HepG2 (cell line): ENCODE measurements around the gene RPS6KC1. TPM values are rescaled to one million over a fixed set of nuclear protein-coding genes. Genes with fewer than 3 reads are reported as not detected.

Experiments
- ATAC-seq: fragments of 200-7000 bp; cut with Tn5 transposase; 3 replicates; pipeline ENCODE4 v1.9.1; 2020; ENCODE audit warnings: mild to moderate bottlenecking, moderate library complexity
- BruUV-seq: library from RNA; stranded (reverse); fragments of 400-500 nt; replicated peaks from 2 replicates; lab custom pipeline; 2021; lab: Mats Ljungman, UMichigan
- CTCF ChIA-PET: fragments of 300-600 bp; formaldehyde crosslinking; extraction: SDS; loops from one replicate; lab custom pipeline; 2021; ENCODE audit warnings: low total read pairs, inconsistent platforms, low intra/inter-chr PET ratio; lab: Yijun Ruan, JAX
- POLR2A ChIA-PET: fragments of 350-600 bp; sonication (Branson Sonifier 250); formaldehyde crosslinking; loops from one replicate; lab custom pipeline; 2020; ENCODE audit warnings: antibody characterized with exemption, inconsistent platforms; lab: Yijun Ruan, JAX
- DNase-seq: peaks from one replicate; pipeline ENCODE4 v3.0.0-alpha.2; 2015; ENCODE audit warnings: low spot score
- FAIRE-seq: peaks from 3 replicates; lab custom pipeline; 2011; peaks lifted over from hg19 to GRCh38; lab: Jason Lieb, UNC
- H2AFZ ChIP-seq: one replicate; pipeline ENCODE4 v1.6.1; 2011; ENCODE audit warnings: low read length, inconsistent platforms
- H3K27ac ChIP-seq: fragments of 300-600 bp; 3 replicates; pipeline ENCODE4 v1.8.0; 2011; ENCODE audit warnings: mixed run types, mild to moderate bottlenecking, mixed read lengths, low read length, inconsistent platforms; ENCODE audit not compliant: insufficient read depth; ENCODE audit errors: extremely low read length
- H3K27me3 ChIP-seq, 2 experiments: fragments of 200-600 bp in 1 of 2; 2 replicates in 1 of 2; 3 replicates in 1 of 2; pipeline versions ENCODE4 v1.6.0 to v1.8.0; 2011; ENCODE audit warnings: low read length in 2 of 2, mild to moderate bottlenecking in 2 of 2, moderate library complexity in 2 of 2, inconsistent platforms in 1 of 2; ENCODE audit not compliant: insufficient read depth in 2 of 2, control insufficient read depth in 1 of 2
- H3K36me3 ChIP-seq, 2 experiments: fragments of 200-600 bp in 1 of 2; replicated peaks in 1 of 2; 2 replicates in 1 of 2; 3 replicates in 1 of 2; pipeline versions ENCODE4 v1.5.1 to v1.8.0; 2011; ENCODE audit warnings: low read length in 2 of 2, inconsistent platforms in 1 of 2; ENCODE audit not compliant: insufficient read depth in 2 of 2, control insufficient read depth in 1 of 2
- H3K4me1 ChIP-seq: 2 replicates; pipeline ENCODE4 v1.5.1; 2012; ENCODE audit warnings: low read length, inconsistent platforms; ENCODE audit not compliant: insufficient read depth
- H3K4me2 ChIP-seq: 2 replicates; pipeline ENCODE4 v1.6.0; 2011; ENCODE audit warnings: low read depth, low read length, inconsistent platforms
- H3K4me3 ChIP-seq, 3 experiments: fragments of 200-600 bp in 1 of 3; sonication (generic), shearing (Covaris generic) in 1 of 3; replicated peaks in 1 of 3; 2 replicates each; pipeline ENCODE4 v1.5.1; 2011 to 2016; ENCODE audit warnings: low read length in 3 of 3, inconsistent platforms in 2 of 3, low read depth in 2 of 3, mild to moderate bottlenecking in 2 of 3, control low read depth in 1 of 3, mixed read lengths in 1 of 3; ENCODE audit not compliant: insufficient read depth in 1 of 3
- H3K79me2 ChIP-seq: one replicate; pipeline ENCODE4 v1.6.1; 2011; ENCODE audit warnings: low read length, inconsistent platforms; ENCODE audit not compliant: insufficient read depth
- H3K9ac ChIP-seq: 2 replicates; pipeline ENCODE4 v1.6.0; 2011; ENCODE audit warnings: mild to moderate bottlenecking, low read depth, low read length, inconsistent platforms; ENCODE audit not compliant: insufficient read depth
- H3K9me3 ChIP-seq: 2 replicates; pipeline ENCODE4 v1.5.1; 2012; ENCODE audit warnings: mild to moderate bottlenecking, low read length
- H4K20me1 ChIP-seq: 2 replicates; pipeline ENCODE4 v1.6.0; 2011; ENCODE audit warnings: inconsistent platforms, mild to moderate bottlenecking, low read length, moderate library complexity; ENCODE audit not compliant: insufficient read depth
- AKNA ChIP-seq: sonication (generic); formaldehyde crosslinking; IDR thresholded peaks from 2 replicates; pipeline ENCODE4 v1.4.0; 2020; ENCODE audit warnings: missing genetic modification reagents, borderline replicate concordance
- ASH2L ChIP-seq: fragments of 300-600, 200-600 bp; sonication (generic); IDR thresholded peaks from 2 replicates; pipeline ENCODE4 v1.7.0; 2017; ENCODE audit warnings: low read depth, mild to moderate bottlenecking, moderate library complexity, mixed read lengths, low read length; ENCODE audit not compliant: insufficient read length
- FOXK2 ChIP-seq: fragments of 450-650 bp; IDR thresholded peaks from 2 replicates; pipeline ENCODE4 v1.6.1; 2016
- HNF1B ChIP-seq: sonication (generic); formaldehyde crosslinking; IDR thresholded peaks from 2 replicates; pipeline ENCODE4 v1.5.1; 2020; ENCODE audit warnings: mild to moderate bottlenecking, moderate library complexity, missing genetic modification reagents
- HNRNPH1 ChIP-seq: fragments of 200-400 bp; formaldehyde crosslinking; optimal IDR thresholded peaks from 2 replicates; pipeline ENCODE3; 2017; ENCODE audit warnings: mild to moderate bottlenecking, low read depth, low read length
- MAZ ChIP-seq, 2 experiments: sonication (generic) in 1 of 2; formaldehyde crosslinking in 1 of 2; IDR thresholded peaks; 2 replicates each; pipeline versions ENCODE4 v1.5.0 to v1.6.1; 2012 to 2020; ENCODE audit warnings: low read depth in 2 of 2, mild to moderate bottlenecking in 2 of 2, borderline replicate concordance in 1 of 2, improper control_type of control experiment in 1 of 2, low read length in 1 of 2, missing genetic modification reagents in 1 of 2, moderate library complexity in 1 of 2
- PRDM15 ChIP-seq: sonication (generic); formaldehyde crosslinking; IDR thresholded peaks from 2 replicates; pipeline ENCODE4 v1.4.0; 2020; ENCODE audit warnings: missing genetic modification reagents
- ZBTB1 ChIP-seq: sonication (generic); formaldehyde crosslinking; IDR thresholded peaks from 2 replicates; pipeline ENCODE4 v1.4.0; 2020; ENCODE audit warnings: missing genetic modification reagents, borderline replicate concordance
- ZBTB25 ChIP-seq: IDR thresholded peaks from 2 replicates; pipeline ENCODE4 v1.6.1; 2018; ENCODE audit warnings: missing genetic modification reagents
- ZBTB8A ChIP-seq: sonication (generic); formaldehyde crosslinking; IDR thresholded peaks from 2 replicates; pipeline ENCODE4 v1.4.0; 2020; ENCODE audit warnings: mild to moderate bottlenecking, low read depth, missing genetic modification reagents, borderline replicate concordance
- ZEB1 ChIP-seq: IDR thresholded peaks from 2 replicates; pipeline ENCODE4 v1.6.1; 2012; ENCODE audit warnings: mild to moderate bottlenecking, low read depth, inconsistent platforms; ENCODE audit not compliant: insufficient replicate concordance
- ZNF143 ChIP-seq: sonication (generic); formaldehyde crosslinking; IDR thresholded peaks from 2 replicates; pipeline ENCODE4 v1.4.0; 2020; ENCODE audit warnings: missing genetic modification reagents
- ZNF883 ChIP-seq: sonication (generic); formaldehyde crosslinking; IDR thresholded peaks from 2 replicates; pipeline ENCODE4 v1.5.1; 2020; ENCODE audit warnings: mild to moderate bottlenecking, missing genetic modification reagents; ENCODE audit errors: not compliant biosample characterization
- in situ Hi-C: cut with HindIII; loops from 2 replicates; pipeline ENCODE4 v1.10.0; 2017; ENCODE audit warnings: low pct_unique_long_range_greater_than_20kb; ENCODE audit not compliant: extremely low pct_ligation_motif_present
- intact Hi-C: fragments of 100-400 bp; cut with micrococcal nuclease; formaldehyde crosslinking; loops from one replicate; pipeline ENCODE4 v1.10.0; 2022; ENCODE audit not compliant: unreplicated experiment
- polyA plus RNA-seq, 8 experiments: library from polyadenylated mRNA; depleted of rRNA in 3 of 8; stranded (reverse) in 7 of 8; unstranded in 1 of 8; fragments of >200 nt; fragmentation: Illumina TruSeq in 4 of 8; extraction: Trizol in 4 of 8; gene quantifications; 2 replicates each; pipeline versions ENCODE4 v1.2.1 to v1.2.3, GENCODE V29; 2011 to 2016; ENCODE audit warnings: low read depth in 4 of 8, missing spikeins in 1 of 8, mixed read lengths in 1 of 8; ENCODE audit not compliant: insufficient read depth in 1 of 8
- total RNA-seq, 5 experiments: library from RNA; depleted of rRNA; stranded (reverse); fragments of >200 nt; fragmentation: Illumina TruSeq; extraction: Trizol; gene quantifications; 2 replicates each; pipeline ENCODE4 v1.2.3, GENCODE V29; 2016; ENCODE audit warnings: low read depth in 1 of 5

RPS6KC1 gene
- total and polyA plus RNA-seq, 2 of the 13 experiments (the other 11 are each of a cell fraction or from before 2014, with no cell fraction given), result 11.0 to 25.2 TPM

DNA sequence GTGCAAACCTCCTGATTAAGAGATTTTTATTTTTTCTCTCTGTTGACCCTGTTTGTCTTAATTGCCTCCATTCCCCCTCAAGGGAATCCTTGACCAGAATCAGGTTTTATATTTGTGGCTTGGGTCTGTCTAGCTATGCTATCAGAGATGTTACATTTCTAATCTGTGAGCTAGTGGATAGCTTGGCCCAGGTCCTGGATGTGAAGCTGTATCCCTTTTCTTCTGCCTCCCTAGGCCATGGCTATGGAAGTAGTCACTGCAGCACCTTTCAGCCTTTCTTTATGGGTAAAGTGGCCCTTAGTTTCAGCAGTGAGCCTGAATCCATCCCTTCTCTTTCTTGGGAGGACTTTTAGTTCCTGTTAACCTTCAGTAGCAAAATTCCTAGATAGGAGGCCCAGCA lies 18.4 kb upstream of the RPS6KC1 start:
- H3K9ac ChIP-seq, result no peak overlapping the region
- no TSS peak for BruUV-seq
- H3K9me3 ChIP-seq, result no peaks in the 10 kb centered on the region
- H3K4me3 ChIP-seq, result no peak overlapping the region
- H2AFZ ChIP-seq, result no peak overlapping the region
- H3K79me2 ChIP-seq, result no peaks in the 10 kb centered on the region
- intact Hi-C loops, result no loop called here
- H3K27ac ChIP-seq, result no peak overlapping the region
- H3K36me3 ChIP-seq, result no peaks in the 10 kb centered on the region
- in situ Hi-C loops, result no loop called here
- H4K20me1 ChIP-seq, result no peaks in the 10 kb centered on the region
- no peak overlapping the region for H3K4me2 ChIP-seq
- FAIRE-seq (no peak), DNase-seq (no peak), ATAC-seq (no peak)
- ChIA-PET POLR2A (no interaction called here), CTCF (no interaction called here)
- H3K4me1 ChIP-seq, result peaks cover 8% of the 10 kb centered on the region
- peaks cover 0 to 6% of the 10 kb centered on the region in 2 experiments; a peak in 3 of 5 replicates for H3K27me3 ChIP-seq
- no peak for TF ChIP-seq HNF1B
- no peak for TF ChIP-seq ZEB1
- TF ChIP-seq ZBTB1 (CRISPR knock-in tag), result no peak
- no peak for TF ChIP-seq MAZ (IDR thresholded peaks at IDR 0.05; ENCODE audit: borderline replicate concordance, low read depth, low read length)
- TF ChIP-seq MAZ (CRISPR knock-in tag; IDR thresholded peaks at IDR 0.05; ENCODE audit: low read depth), result no peak
- TF ChIP-seq PRDM15 (CRISPR knock-in tag), result no peak
- TF ChIP-seq AKNA (CRISPR knock-in tag), result no peak
- no peak for TF ChIP-seq ZBTB25 (CRISPR knock-in tag)
- TF ChIP-seq ZNF143, result no peak
- no peak for TF ChIP-seq FOXK2
- no peak for TF ChIP-seq HNRNPH1
- TF ChIP-seq ZBTB8A (CRISPR knock-in tag), result no peak
- TF ChIP-seq ASH2L, result no peak
- TF ChIP-seq ZNF883 (CRISPR knock-in tag), result no peak
